ACHN (cell line): Measurements from ENCODE around the gene SPOCK1.

Experiments used
- DNase-seq: peaks from one replicate; pipeline ENCODE4 v3.0.0-alpha.2; 2015
- in situ Hi-C: cut with HindIII; loops from 2 replicates; pipeline ENCODE4 v1.10.0; 2017; ENCODE audit warnings: low sequenced_read_pairs, low pct_ligation_motif_present, low pct_unique_long_range_greater_than_20kb

The SPOCK1 gene

GRCh38 chr5:137498301-137498735 is 808 bp downstream of the SPOCK1 start:
- in situ Hi-C loops = loop anchor here (10.0 kb wide), 1 partner anchor 174 kb away; no protein-coding TSS in a partner anchor
- peak; percentile 37 for DNase-seq

- in situ Hi-C loops = loop anchor here (10.0 kb wide), 1 partner anchor 173 kb away; no protein-coding TSS in a partner anchor
- DNase-seq = peak; percentile 29
Measured at GRCh38 chr5:137497396-137498290, 1.5 kb downstream of the SPOCK1 start.

- in situ Hi-C loops = loop anchor here (10.0 kb wide), 1 partner anchor 172 kb away; no protein-coding TSS in a partner anchor
- DNase-seq = no peak
Measured at GRCh38 chr5:137496919-137497318, 2.2 kb downstream of the SPOCK1 start.

GRCh38 chr5:137492331-137492730 is 6.8 kb downstream of the SPOCK1 start:
- DNase-seq = no peak
- in situ Hi-C loops = loop anchor here (10.0 kb wide), 1 partner anchor 168 kb away; no protein-coding TSS in a partner anchor

GRCh38 chr5:137491121-137491520 is 8.0 kb downstream of the SPOCK1 start:
- in situ Hi-C loops = loop anchor here (10.0 kb wide), 1 partner anchor 166 kb away; no protein-coding TSS in a partner anchor
- peak; percentile 11 for DNase-seq

GRCh38 chr5:137490591-137490990 is 8.5 kb downstream of the SPOCK1 start:
- in situ Hi-C loops = loop anchor here (10.0 kb wide), 1 partner anchor 166 kb away; no protein-coding TSS in a partner anchor
- no peak for DNase-seq

GRCh38 chr5:137488974-137489373 is 10.2 kb downstream of the SPOCK1 start:
- no peak for DNase-seq
- in situ Hi-C loops = no loop called here

- in situ Hi-C loops = no loop called here
- DNase-seq = no peak
Measured at GRCh38 chr5:137488516-137488915, 10.6 kb downstream of the SPOCK1 start.

- in situ Hi-C loops = no loop called here
- DNase-seq = no peak
Measured at GRCh38 chr5:137487600-137487999, 11.5 kb downstream of the SPOCK1 start.

GRCh38 chr5:137486707-137487106 is 12.4 kb downstream of the SPOCK1 start:
- in situ Hi-C loops = no loop called here
- peak; percentile 35 for DNase-seq

GRCh38 chr5:137481596-137481995 is 17.5 kb downstream of the SPOCK1 start:
- DNase-seq = peak; percentile 53
- in situ Hi-C loops = no loop called here

- in situ Hi-C loops = no loop called here
- DNase-seq = no peak
Measured at GRCh38 chr5:137478043-137478442, 21.1 kb downstream of the SPOCK1 start.

GRCh38 chr5:137470921-137471220 is 28.3 kb downstream of the SPOCK1 start:
- in situ Hi-C loops = no loop called here
- DNase-seq = no peak

GRCh38 chr5:137470111-137470920 is 28.8 kb downstream of the SPOCK1 start:
- in situ Hi-C loops = no loop called here
- DNase-seq = peak; percentile 80

GRCh38 chr5:137466889-137467288 is 32.2 kb downstream of the SPOCK1 start:
- in situ Hi-C loops = no loop called here
- no peak for DNase-seq

GRCh38 chr5:137465930-137466329 is 33.2 kb downstream of the SPOCK1 start:
- in situ Hi-C loops = no loop called here

GRCh38 chr5:137462816-137463520 is 36.2 kb downstream of the SPOCK1 start:
- in situ Hi-C loops = no loop called here
- DNase-seq = no peak

More at GRCh38 chr5:137465930-137466329, 33.2 kb downstream of the SPOCK1 start:
- no peak for DNase-seq

GRCh38 chr5:137462265-137462590 is 36.9 kb downstream of the SPOCK1 start:
- in situ Hi-C loops = no loop called here

More at GRCh38 chr5:137462265-137462590, 36.9 kb downstream of the SPOCK1 start:
- DNase-seq = no peak
